Activated naive CD8-positive, alpha-beta T cell treated with anti-CD3 and anti-CD28 coated beads, Interleukin-2, amount 10 ng/mL, durations not matched to agents 7 days and 5 days (primary cell): ENCODE measurements around the gene RPSA. TPM values are rescaled to one million over a fixed set of nuclear protein-coding genes. Genes with fewer than 3 reads are reported as not detected.
A peak's percentile ranks its signal among the peaks of the same experiment; 100 is the strongest.

Source experiments
- ATAC-seq: fragments of 150-1000 bp; cut with Tn5 transposase; one replicate; pipeline ENCODE4 v1.10.0; 2021; ENCODE audit warnings: low read depth, moderate library complexity
- POLR2A ChIA-PET: fragments of 350-600 bp; sonication (Branson Sonifier 250); formaldehyde crosslinking; loops from one replicate; lab custom pipeline; 2021; ENCODE audit warnings: antibody characterized with exemption; lab: Charles Lee
- DNase-seq: peaks from one replicate; pipeline ENCODE4 v3.0.0; 2021
- H3K27ac Mint-ChIP-seq: one replicate; pipeline ENCODE4 v1.8.0; 2022; ENCODE audit warnings: mild to moderate bottlenecking, mixed read lengths
- H3K27me3 Mint-ChIP-seq: one replicate; pipeline ENCODE4 v1.8.0; 2022; ENCODE audit warnings: mild to moderate bottlenecking, moderate library complexity, mixed read lengths
- H3K36me3 Mint-ChIP-seq: one replicate; pipeline ENCODE4 v1.8.0; 2021; ENCODE audit warnings: mild to moderate bottlenecking, mixed read lengths
- H3K4me1 Mint-ChIP-seq: one replicate; pipeline ENCODE4 v1.8.0; 2021; ENCODE audit warnings: mixed read lengths
- H3K4me3 Mint-ChIP-seq: one replicate; pipeline ENCODE4 v1.8.0; 2022; ENCODE audit warnings: mild to moderate bottlenecking, moderate library complexity, mixed read lengths
- H3K9me3 Mint-ChIP-seq: one replicate; pipeline ENCODE4 v1.8.0; 2021; ENCODE audit warnings: mixed read lengths
- total RNA-seq, 2 experiments: library from RNA; stranded (reverse); gene quantifications; one replicate each; pipeline ENCODE4 v1.2.3, GENCODE V29; 2021

RPSA gene
- total RNA-seq, 2 experiments from 2014 or later, result 1,282 to 1,296 TPM

- Mint-ChIP-seq H3K4me1 (peaks cover 37% of the 10 kb centered on the region), H3K27ac (peak within 1 kb of the TSS; percentile 99), H3K4me3 (peak within 1 kb of the TSS; percentile 98), H3K36me3 (peaks cover 13% of the 10 kb centered on the region), H3K27me3 (no peaks in the 10 kb centered on the region), H3K9me3 (no peaks in the 10 kb centered on the region)
- ATAC-seq, result peak; percentile 83
- peak; percentile 84 for DNase-seq
- POLR2A ChIA-PET, result interaction anchor here (0.7 to 2.1 kb wide), 3 partner anchors 11 to 30 kb away, joined by 3 to 42 read pairs (median 5); partner anchors contain the start of gene RPSA
Observed at GRCh38 chr3:39383045-39383880, 23.3 kb upstream of the RPSA start, which contains the start of gene SLC25A38. TSS of gene SLC25A38 (plus strand) at chr3:39383370. CDS start at chr3:39383725, 355 bp downstream.

- H3K4me1 Mint-ChIP-seq, result peaks cover 44% of the 10 kb centered on the region
- DNase-seq (peak; percentile 97), ATAC-seq (peak; percentile 77)
- no peaks in the 10 kb centered on the region for H3K27me3 Mint-ChIP-seq
- H3K4me3 Mint-ChIP-seq, result peak overlapping the region; percentile 98
- POLR2A ChIA-PET, result interaction anchor here (0.6 to 2.1 kb wide), 6 partner anchors 11 to 280 kb away, joined by 3 to 42 read pairs (median 3); partner anchors contain the start of gene RPSA
- peak overlapping the region; percentile 99 for H3K27ac Mint-ChIP-seq
- H3K9me3 Mint-ChIP-seq, result no peaks in the 10 kb centered on the region
- H3K36me3 Mint-ChIP-seq, result peaks cover 15% of the 10 kb centered on the region
Observed at GRCh38 chr3:39383881-39384664, 22.4 kb upstream of the RPSA start.

GRCh38 chr3:39384665-39385000 lies 21.9 kb upstream of the RPSA start:
- ATAC-seq (no peak), DNase-seq (no peak)
- POLR2A ChIA-PET, result interaction anchor here (0.6 to 2.1 kb wide), 5 partner anchors 22 to 280 kb away, joined by 3 to 42 read pairs (median 3); partner anchors contain the start of gene RPSA
- H3K9me3 Mint-ChIP-seq, result no peaks in the 10 kb centered on the region
- peak overlapping the region; percentile 98 for H3K4me3 Mint-ChIP-seq
- H3K27me3 Mint-ChIP-seq, result no peaks in the 10 kb centered on the region
- H3K27ac Mint-ChIP-seq, result peak overlapping the region; percentile 99
- peaks cover 50% of the 10 kb centered on the region for H3K4me1 Mint-ChIP-seq
- peaks cover 19% of the 10 kb centered on the region for H3K36me3 Mint-ChIP-seq

GRCh38 chr3:39385456-39386090 lies 20.9 kb upstream of the RPSA start:
- POLR2A ChIA-PET, result interaction anchor here (1.4 to 2.1 kb wide), 2 partner anchors 21 kb away, joined by 5 to 42 read pairs; partner anchors contain the start of gene RPSA
- Mint-ChIP-seq H3K27me3 (no peaks in the 10 kb centered on the region), H3K9me3 (no peaks in the 10 kb centered on the region), H3K4me1 (peaks cover 55% of the 10 kb centered on the region), H3K36me3 (peaks cover 25% of the 10 kb centered on the region), H3K27ac (peak overlapping the region; percentile 72), H3K4me3 (peak overlapping the region; percentile 98)
- ATAC-seq, result no peak
- no peak for DNase-seq

- H3K27me3 Mint-ChIP-seq, result no peaks in the 10 kb centered on the region
- DNase-seq (no peak), ATAC-seq (no peak)
- no peak overlapping the region for H3K4me3 Mint-ChIP-seq
- H3K36me3 Mint-ChIP-seq, result peaks cover 31% of the 10 kb centered on the region
- H3K27ac Mint-ChIP-seq, result peak overlapping the region; percentile 59
- peaks cover 61% of the 10 kb centered on the region for H3K4me1 Mint-ChIP-seq
- POLR2A ChIA-PET, result interaction anchor here (1.4 kb wide), 1 partner anchor 20 kb away, joined by 5 read pairs; the partner anchor contains the start of gene RPSA
- no peaks in the 10 kb centered on the region for H3K9me3 Mint-ChIP-seq
Observed at GRCh38 chr3:39386318-39386717, 20.2 kb upstream of the RPSA start.

GRCh38 chr3:39387411-39387975 lies 19.0 kb upstream of the RPSA start:
- Mint-ChIP-seq H3K9me3 (no peaks in the 10 kb centered on the region), H3K4me1 (peaks cover 58% of the 10 kb centered on the region), H3K36me3 (peaks cover 40% of the 10 kb centered on the region), H3K4me3 (peak overlapping the region; percentile 31), H3K27ac (peak overlapping the region; percentile 92), H3K27me3 (no peaks in the 10 kb centered on the region)
- ATAC-seq (no peak), DNase-seq (no peak)
- POLR2A ChIA-PET, result no interaction called here

- H3K4me3 Mint-ChIP-seq, result no peak overlapping the region
- peaks cover 44% of the 10 kb centered on the region for H3K36me3 Mint-ChIP-seq
Observed at GRCh38 chr3:39388153-39388552, 18.4 kb upstream of the RPSA start.

GRCh38 chr3:39388741-39389248 lies 17.7 kb upstream of the RPSA start:
- H3K9me3 Mint-ChIP-seq, result no peaks in the 10 kb centered on the region
- H3K27me3 Mint-ChIP-seq, result no peaks in the 10 kb centered on the region
- peak overlapping the region; percentile 92 for H3K27ac Mint-ChIP-seq
- POLR2A ChIA-PET, result interaction anchor here (1.0 to 2.4 kb wide), 3 partner anchors 9 to 17 kb away, joined by 3 to 15 read pairs (median 6); partner anchors contain the start of gene RPSA
- no peak for DNase-seq
- H3K36me3 Mint-ChIP-seq, result peaks cover 46% of the 10 kb centered on the region
- peaks cover 57% of the 10 kb centered on the region for H3K4me1 Mint-ChIP-seq
- peak; percentile 51 for ATAC-seq
- H3K4me3 Mint-ChIP-seq, result peak overlapping the region; percentile 75

More at GRCh38 chr3:39388153-39388552, 18.4 kb upstream of the RPSA start:
- Mint-ChIP-seq H3K9me3 (no peaks in the 10 kb centered on the region), H3K27me3 (no peaks in the 10 kb centered on the region), H3K4me1 (peaks cover 59% of the 10 kb centered on the region), H3K27ac (peak overlapping the region; percentile 92)
- POLR2A ChIA-PET, result interaction anchor here (1.0 to 2.4 kb wide), 3 partner anchors 9 to 18 kb away, joined by 3 to 15 read pairs (median 6); partner anchors contain the start of gene RPSA
- ATAC-seq (no peak), DNase-seq (no peak)

GRCh38 chr3:39390181-39390580 lies 16.3 kb upstream of the RPSA start:
- H3K4me3 Mint-ChIP-seq, result peak overlapping the region; percentile 4
- peaks cover 51% of the 10 kb centered on the region for H3K4me1 Mint-ChIP-seq
- no peaks in the 10 kb centered on the region for H3K9me3 Mint-ChIP-seq
- H3K27me3 Mint-ChIP-seq, result no peaks in the 10 kb centered on the region
- H3K36me3 Mint-ChIP-seq, result peaks cover 58% of the 10 kb centered on the region
- ATAC-seq (no peak), DNase-seq (no peak)
- H3K27ac Mint-ChIP-seq, result peak overlapping the region; percentile 92
- POLR2A ChIA-PET, result interaction anchor here (1.0 to 2.4 kb wide), 2 partner anchors 14 to 16 kb away, joined by 3 to 15 read pairs; partner anchors contain the start of gene RPSA

GRCh38 chr3:39396690-39397089 lies 9.8 kb upstream of the RPSA start:
- DNase-seq (no peak), ATAC-seq (no peak)
- H3K4me1 Mint-ChIP-seq, result peaks cover 4% of the 10 kb centered on the region
- no peaks in the 10 kb centered on the region for H3K27me3 Mint-ChIP-seq
- H3K36me3 Mint-ChIP-seq, result peaks cover 61% of the 10 kb centered on the region
- H3K9me3 Mint-ChIP-seq, result no peaks in the 10 kb centered on the region
- no peak overlapping the region for H3K4me3 Mint-ChIP-seq
- POLR2A ChIA-PET, result interaction anchor here (1.2 kb wide), 1 partner anchor 10 kb away, joined by 3 read pairs; no protein-coding TSS in a partner anchor
- no peak overlapping the region for H3K27ac Mint-ChIP-seq

GRCh38 chr3:39398700-39399099 lies 7.8 kb upstream of the RPSA start:
- no peak overlapping the region for H3K27ac Mint-ChIP-seq

GRCh38 chr3:39401983-39402382 lies 4.5 kb upstream of the RPSA start:
- Mint-ChIP-seq H3K9me3 (no peaks in the 10 kb centered on the region), H3K4me1 (peaks cover 16% of the 10 kb centered on the region), H3K36me3 (peaks cover 32% of the 10 kb centered on the region), H3K27ac (no peak overlapping the region), H3K4me3 (no peak overlapping the region), H3K27me3 (no peaks in the 10 kb centered on the region)
- DNase-seq (no peak), ATAC-seq (no peak)
- POLR2A ChIA-PET, result interaction anchor here (1.5 kb wide), 1 partner anchor 13 kb away, joined by 6 read pairs; no protein-coding TSS in a partner anchor

More at GRCh38 chr3:39398700-39399099, 7.8 kb upstream of the RPSA start:
- Mint-ChIP-seq H3K9me3 (no peaks in the 10 kb centered on the region), H3K4me3 (no peak overlapping the region), H3K36me3 (peaks cover 50% of the 10 kb centered on the region), H3K27me3 (no peaks in the 10 kb centered on the region), H3K4me1 (peaks cover 7% of the 10 kb centered on the region)
- ATAC-seq (no peak), DNase-seq (no peak)
- POLR2A ChIA-PET, result no interaction called here
